GM18951 (cell line): ENCODE results near the gene ZNF76.
"Not testable (repeated sequence)": the region's sequence is repeated elsewhere in the genome, so short reads cannot be mapped to it uniquely, and the experiment has no call there.

Experiments used
- POLR2A ChIP-seq: IDR thresholded peaks from 4 replicates; pipeline ENCODE4 v1.6.1; 2011; ENCODE audit warnings: mild to moderate bottlenecking; ENCODE audit not compliant: insufficient read length, insufficient read depth; ENCODE audit errors: extremely low read depth
- in situ Hi-C: fragments of 300-500 bp; cut with MboI; formaldehyde crosslinking; loops from one replicate; pipeline ENCODE4 v1.12.0; 2022; ENCODE audit warnings: low sequenced_read_pairs, mixed read lengths, inconsistent platforms; ENCODE audit not compliant: unreplicated experiment

The ZNF76 gene

DNA sequence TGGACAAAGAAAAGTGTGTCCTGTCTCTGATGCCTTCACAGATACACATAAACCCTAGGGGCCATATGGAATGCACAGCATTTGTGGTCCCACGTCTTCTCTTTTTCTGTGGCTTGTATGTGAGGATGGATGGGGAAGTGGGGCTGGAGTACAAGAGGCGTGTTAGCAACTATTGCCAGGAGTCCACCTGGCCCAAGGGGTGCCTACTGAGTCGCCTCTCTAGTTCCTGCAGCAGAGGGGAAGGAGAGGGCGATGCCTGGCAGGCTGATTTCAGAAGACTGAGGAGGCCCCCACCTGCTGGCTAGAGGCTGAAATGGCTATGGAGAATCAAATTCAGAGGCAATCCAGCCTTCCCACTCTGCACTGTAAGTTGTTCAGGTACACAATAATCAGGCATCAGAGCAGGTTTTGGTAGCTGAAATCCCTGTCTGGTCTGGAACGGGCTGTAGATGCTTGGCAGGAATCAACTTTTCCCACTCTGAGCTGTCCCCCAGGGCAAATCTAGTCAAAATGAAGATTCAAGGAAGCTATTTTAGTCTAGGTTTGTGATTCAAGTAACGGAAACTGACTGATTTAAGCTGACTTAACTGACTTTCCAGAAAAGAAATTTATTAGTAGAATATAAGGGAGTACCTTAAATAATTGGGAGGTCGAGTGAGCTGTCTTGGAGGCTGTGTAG is 68.0 kb downstream of the ZNF76 start:
- TF ChIP-seq POLR2A: no peak
- in situ Hi-C loops: no loop called here

DNA sequence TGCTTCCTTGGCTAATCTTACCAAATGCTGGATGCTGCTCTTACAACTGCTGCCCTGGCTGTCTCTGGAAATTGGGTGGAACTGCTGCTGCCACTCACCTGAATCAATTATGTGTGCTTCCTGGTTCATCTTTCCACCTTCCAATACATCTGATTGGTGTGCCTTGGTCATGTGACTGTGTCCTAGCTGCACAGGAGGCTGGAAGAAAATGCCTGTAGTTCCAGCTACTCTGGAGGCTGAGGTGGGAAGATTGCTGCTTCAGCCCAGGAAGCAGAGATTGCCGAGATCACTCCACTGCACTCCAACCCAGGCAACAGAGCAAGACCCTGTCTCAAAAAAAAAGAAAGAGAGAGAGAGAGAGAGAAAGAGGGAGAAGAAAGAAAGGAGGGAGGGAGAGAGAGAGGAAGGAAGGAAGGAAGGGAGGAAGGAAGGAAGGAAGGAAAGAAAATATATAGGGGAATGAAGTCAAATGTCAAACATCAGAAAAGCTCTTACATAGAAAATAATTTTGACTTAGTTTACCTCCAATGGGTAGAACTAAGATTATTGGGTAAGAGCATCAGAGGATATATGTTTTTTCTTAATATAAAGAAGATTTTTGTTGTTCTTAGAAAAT is 68.7 kb downstream of the ZNF76 start:
- no peak for TF ChIP-seq POLR2A
- in situ Hi-C loops: no loop called here

DNA sequence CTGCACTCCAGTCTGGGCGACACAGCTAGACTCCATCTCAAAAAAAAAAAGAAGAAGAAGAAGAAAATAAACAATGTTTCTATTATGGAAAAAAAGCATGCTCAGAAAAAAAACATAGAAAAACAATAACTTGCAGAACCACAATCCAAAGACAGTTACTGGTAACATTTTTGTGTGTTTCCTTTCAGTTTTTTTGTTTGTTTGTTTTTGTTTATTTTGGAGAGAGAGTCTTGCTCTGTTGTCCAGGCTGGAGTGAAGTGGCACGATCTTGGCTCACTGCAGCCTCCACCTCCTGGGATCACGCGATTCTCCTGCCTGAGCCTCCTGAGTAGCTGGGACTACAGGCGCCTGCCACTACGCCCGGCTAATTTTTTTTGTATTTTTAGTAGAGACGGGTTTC is 69.4 kb downstream of the ZNF76 start:
- in situ Hi-C loops: not testable (repeated sequence)

GRCh38 chr6:35330541-35331119 is 71.1 kb downstream of the ZNF76 start:
- no peak for TF ChIP-seq POLR2A
- in situ Hi-C loops: no loop called here

DNA sequence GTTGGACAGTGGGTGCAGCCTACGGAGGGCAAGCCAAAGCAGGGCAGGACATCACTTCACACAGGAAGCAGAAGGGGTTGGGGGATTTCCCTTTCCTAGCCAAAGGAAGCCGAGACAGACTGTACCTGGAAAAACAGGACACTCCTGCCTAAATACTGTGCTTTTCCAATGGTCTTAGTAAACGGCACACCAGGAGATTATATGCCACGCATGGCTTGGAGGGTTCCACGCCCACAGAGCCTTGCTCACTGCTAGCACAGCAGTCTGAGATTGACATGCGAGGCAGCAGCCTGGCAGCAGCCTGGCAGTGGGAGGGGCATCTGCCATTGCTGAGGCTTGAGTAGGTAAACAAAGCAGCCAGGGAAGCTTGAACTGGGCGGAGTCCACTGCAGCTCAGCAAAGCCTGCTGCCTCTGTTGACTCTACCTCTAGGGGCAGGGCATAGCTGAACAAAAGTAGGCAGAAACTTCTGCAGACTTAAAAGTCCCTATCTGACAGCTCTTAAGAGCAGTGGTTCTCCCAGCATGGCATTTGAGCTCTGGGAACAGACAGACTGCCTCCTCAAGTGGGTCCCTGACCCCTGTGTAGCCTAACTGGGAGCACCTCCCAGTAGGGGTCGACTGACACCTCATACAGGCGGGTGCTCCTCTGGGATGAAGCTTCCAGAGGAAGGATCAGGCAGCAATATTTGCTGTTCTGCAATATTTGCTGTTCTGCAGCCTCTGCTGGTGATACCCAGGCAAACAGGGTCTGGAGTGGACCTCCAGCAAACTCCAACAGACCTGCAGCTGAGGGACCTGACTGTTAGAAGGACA is 72.7 kb downstream of the ZNF76 start:
- in situ Hi-C loops: not testable (repeated sequence)

DNA sequence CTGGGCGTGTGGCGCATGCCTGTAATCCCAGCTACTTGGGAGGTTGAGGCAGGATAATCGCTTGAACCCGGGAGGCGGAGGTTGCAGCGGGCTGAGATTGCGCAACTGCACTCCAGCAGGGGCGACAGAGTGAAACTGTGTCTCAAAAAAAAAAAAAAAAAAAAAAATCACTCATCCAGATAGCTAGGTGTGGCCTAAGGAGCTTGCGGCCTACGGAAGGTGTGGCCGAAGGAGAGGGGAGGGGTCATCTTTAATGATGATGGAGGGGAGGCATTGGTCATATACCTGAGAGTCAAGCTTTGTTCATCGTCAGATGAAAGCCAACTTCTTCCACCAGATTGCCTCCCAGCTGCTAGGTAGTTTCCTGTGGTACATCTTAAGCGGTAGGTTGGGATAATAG is 82.0 kb downstream of the ZNF76 start:
- no peak for TF ChIP-seq POLR2A
- in situ Hi-C loops: loop anchor here (5.0 kb wide), 1 partner anchor 126 kb away; the partner anchor contains the start of gene RPL10A

DNA sequence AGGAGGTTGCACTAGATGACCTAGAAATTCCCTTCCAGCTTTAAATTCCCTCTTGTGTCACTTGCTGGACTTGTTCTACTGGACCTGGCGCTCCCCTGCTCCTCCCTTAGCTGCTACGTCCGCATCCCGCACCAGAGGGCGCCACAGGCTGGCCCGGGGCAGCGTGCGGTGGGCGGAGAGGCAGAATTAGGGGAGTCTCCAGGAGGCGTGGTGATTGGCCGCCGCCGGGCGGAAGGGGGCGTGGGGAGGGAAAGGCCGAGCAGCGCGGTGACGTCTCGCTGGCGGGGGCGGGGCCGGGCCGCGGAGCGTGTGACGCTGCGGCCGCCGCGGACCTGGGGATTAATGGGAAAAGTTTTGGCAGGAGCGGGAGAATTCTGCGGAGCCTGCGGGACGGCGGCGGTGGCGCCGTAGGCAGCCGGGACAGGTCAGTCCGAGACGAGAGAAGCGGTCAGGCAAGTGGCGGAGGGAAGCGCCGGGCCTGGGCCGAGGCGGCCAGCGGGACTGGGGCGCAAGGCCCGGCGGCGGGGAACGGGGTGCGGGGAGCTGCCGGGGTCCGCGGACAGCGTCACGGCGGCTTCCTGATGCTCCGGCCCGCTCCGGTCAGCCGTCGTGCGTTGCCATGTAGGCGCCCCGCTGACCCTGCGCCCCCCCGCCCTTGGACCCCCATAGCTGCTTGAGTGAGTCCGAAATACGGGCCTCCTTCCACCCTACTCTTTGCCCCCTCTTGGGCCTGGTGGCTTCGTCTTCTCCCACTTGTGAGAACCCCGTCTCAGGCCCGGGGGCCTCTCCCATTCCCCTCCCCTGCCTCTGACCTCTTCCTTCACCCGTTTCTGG is 82.9 kb downstream of the ZNF76 start, which contains the start of gene PPARD:
PPARD (plus strand) TSS at position 301 of the 834 bp plus-strand sequence. CDS start 68,530 bp downstream, outside the sequence.
- in situ Hi-C loops: loop anchor here (5.0 kb wide), 1 partner anchor 125 kb away; the partner anchor contains the start of gene RPL10A
- TF ChIP-seq POLR2A: peak; percentile 63

- TF ChIP-seq POLR2A: no peak
- in situ Hi-C loops: loop anchor here (5.0 kb wide), 1 partner anchor 124 kb away; the partner anchor contains the start of gene RPL10A
Observed at GRCh38 chr6:35343092-35343834, 83.7 kb downstream of the ZNF76 start.

DNA sequence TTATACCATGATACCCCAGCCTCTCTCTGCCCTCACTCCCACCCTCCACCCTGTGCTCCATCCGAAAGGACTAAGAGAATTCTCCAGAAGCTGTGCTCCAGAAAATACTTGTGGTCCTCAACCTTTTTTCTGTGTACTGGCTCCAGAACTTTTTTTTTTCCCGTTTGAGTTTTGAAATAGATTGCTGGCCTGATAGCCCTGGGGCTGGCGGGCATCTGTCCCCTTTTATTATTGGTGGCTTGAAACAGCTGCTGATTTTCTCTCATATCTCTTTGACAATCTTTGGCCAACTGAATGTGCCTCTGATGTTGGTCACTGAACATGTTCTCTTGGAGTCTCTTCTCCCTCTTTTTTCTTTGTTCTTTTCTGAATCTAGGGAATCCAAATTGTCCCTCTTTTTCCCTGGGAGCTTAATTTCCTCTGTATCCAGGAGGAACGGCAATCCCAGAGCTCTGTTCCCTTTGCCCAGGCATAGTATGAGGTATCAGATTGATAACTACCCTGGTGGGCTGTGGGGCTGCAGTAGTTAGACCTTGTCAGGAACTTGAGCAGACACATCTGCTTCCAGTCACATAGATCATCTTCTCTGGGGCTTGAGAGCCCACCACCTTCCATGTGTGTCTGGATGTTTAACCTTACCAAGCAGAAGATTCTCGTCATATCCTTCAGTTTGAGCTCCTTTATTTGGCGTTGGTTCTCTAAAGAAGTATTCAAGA is 84.5 kb downstream of the ZNF76 start:
- no peak for TF ChIP-seq POLR2A
- in situ Hi-C loops: loop anchor here (5.0 kb wide), 1 partner anchor 123 kb away; the partner anchor contains the start of gene RPL10A
